GM19438 (cell line): Measurements from ENCODE around the gene CCR2.
"Not testable (repeated sequence)": the region's sequence is repeated elsewhere in the genome, so short reads cannot be mapped to it uniquely, and the experiment has no call there.

Experiments
- ATAC-seq: cut with Tn5 transposase; IDR thresholded peaks from one replicate; pipeline ENCODE4 v1.9.1; 2021; ENCODE audit warnings: low read depth; ENCODE audit not compliant: unreplicated experiment

The CCR2 gene

GRCh38 chr3:46400000-46400734, 46.3 kb downstream of the CCR2 start:
- no peak for ATAC-seq

- no peak for ATAC-seq
Measured at GRCh38 chr3:46400846-46401245, 46.9 kb downstream of the CCR2 start.

GRCh38 chr3:46401579-46401978, 47.7 kb downstream of the CCR2 start:
- ATAC-seq = no peak

- ATAC-seq = not testable (repeated sequence)
Measured at GRCh38 chr3:46402902-46403301, 49.0 kb downstream of the CCR2 start.

GRCh38 chr3:46405301-46406019, 51.5 kb downstream of the CCR2 start:
- no peak for ATAC-seq

GRCh38 chr3:46406443-46406787, 52.5 kb downstream of the CCR2 start:
- no peak for ATAC-seq

GRCh38 chr3:46406788-46407611, 53.1 kb downstream of the CCR2 start, which contains the start of the genes CCR5AS and CCRL2:
Gene CCR5AS, minus strand, starts transcription at chr3:46407066.
Gene CCRL2, plus strand, starts transcription at chr3:46407259. Its CDS starts 821 bp downstream, at chr3:46408080.
- no peak for ATAC-seq

GRCh38 chr3:46407970-46408369, 54.1 kb downstream of the CCR2 start:
- no peak for ATAC-seq

- no peak for ATAC-seq
Measured at GRCh38 chr3:46408853-46409252, 54.9 kb downstream of the CCR2 start.

GRCh38 chr3:46409739-46410489, 56.0 kb downstream of the CCR2 start:
- ATAC-seq = no peak
